PFSK-1 (cell line): ENCODE data around the gene CAD.

Source experiments
- POLR2AphosphoS5 ChIP-seq: IDR thresholded peaks from 2 replicates; pipeline ENCODE4 v1.6.1; 2012; ENCODE audit warnings: low read depth, mild to moderate bottlenecking, control low read depth, low read length, moderate library complexity
- REST ChIP-seq, 2 experiments: IDR thresholded peaks; 2 replicates each; pipeline versions ENCODE4 v1.6.1 to v1.8.0; 2011 to 2012; ENCODE audit warnings: low read depth in 2 of 2, low read length in 2 of 2, control low read depth in 1 of 2, inconsistent platforms in 1 of 2, mild to moderate bottlenecking in 1 of 2, moderate library complexity in 1 of 2; ENCODE audit not compliant: insufficient read depth in 1 of 2
- SIN3A ChIP-seq: IDR thresholded peaks from 2 replicates; pipeline ENCODE4 v1.6.1; 2012; ENCODE audit warnings: mild to moderate bottlenecking, low read length, moderate library complexity, borderline replicate concordance; ENCODE audit not compliant: insufficient read depth
- TAF1 ChIP-seq: IDR thresholded peaks from 2 replicates; pipeline ENCODE4 v1.6.1; 2012; ENCODE audit warnings: low read length, control low read depth, borderline replicate concordance; ENCODE audit not compliant: insufficient read depth

GRCh38 chr2:27218614-27219013 lies 1.4 kb downstream of the CAD start:
- no peak; the same call in 1 of the 2 replicates for TF ChIP-seq POLR2AphosphoS5
- TF ChIP-seq TAF1, result no peak
- TF ChIP-seq REST (IDR thresholded peaks at IDR 0.05; ENCODE audit: insufficient read depth in 1 of 2, low read depth in 2 of 2, low read length in 2 of 2), result no peak
- no peak for TF ChIP-seq SIN3A
